MCF 10A (cell line): Measurements from ENCODE around the gene ARHGDIA. TPM values are rescaled to one million over a fixed set of nuclear protein-coding genes. Genes with fewer than 3 reads are reported as not detected.

Experiments used
- BruUV-seq: library from RNA; stranded (reverse); fragments of 400-500 nt; replicated peaks from 2 replicates; lab custom pipeline; 2021; lab: Mats Ljungman, UMichigan
- CTCF ChIA-PET: fragments of 300-600 bp; sonication (Branson Sonifier 250); formaldehyde crosslinking; extraction: SDS; loops from one replicate; lab custom pipeline; 2021; ENCODE audit warnings: antibody characterized with exemption, inconsistent platforms; lab: Yijun Ruan, JAX
- POLR2A ChIA-PET: fragments of 300-600, 350-650 bp; sonication (Branson Sonifier 250); formaldehyde crosslinking; extraction: SDS; loops from one replicate; lab custom pipeline; 2020; ENCODE audit warnings: antibody characterized with exemption, inconsistent platforms; lab: Yijun Ruan, JAX
- DNase-seq: peaks from one replicate; pipeline ENCODE4 v3.0.0-alpha.2; 2018; ENCODE audit not compliant: unreplicated experiment
- H3K27ac Mint-ChIP-seq: one replicate; pipeline ENCODE4 v1.8.0; 2022; ENCODE audit warnings: mild to moderate bottlenecking, low read depth, mixed read lengths; ENCODE audit not compliant: unreplicated experiment
- H3K27me3 Mint-ChIP-seq: one replicate; pipeline ENCODE4 v1.8.0; 2022; ENCODE audit warnings: mixed read lengths; ENCODE audit not compliant: insufficient read depth, unreplicated experiment
- H3K36me3 Mint-ChIP-seq: one replicate; pipeline ENCODE4 v1.8.0; 2022; ENCODE audit warnings: mild to moderate bottlenecking, moderate library complexity, mixed read lengths; ENCODE audit not compliant: insufficient read depth, unreplicated experiment
- H3K4me1 Mint-ChIP-seq: one replicate; pipeline ENCODE4 v1.8.0; 2022; ENCODE audit warnings: mixed read lengths; ENCODE audit not compliant: insufficient read depth, unreplicated experiment
- H3K4me3 Mint-ChIP-seq: one replicate; pipeline ENCODE4 v1.8.0; 2022; ENCODE audit warnings: mild to moderate bottlenecking, moderate library complexity, mixed read lengths; ENCODE audit not compliant: unreplicated experiment
- H3K9me3 Mint-ChIP-seq: one replicate; pipeline ENCODE4 v1.8.0; 2022; ENCODE audit warnings: mixed read lengths; ENCODE audit not compliant: unreplicated experiment
- CTCF ChIP-seq: fragments of 200-600 bp; IDR thresholded peaks from one replicate; pipeline ENCODE4 v1.8.0; 2022; ENCODE audit warnings: antibody characterized with exemption, mild to moderate bottlenecking; ENCODE audit not compliant: unreplicated experiment
- intact Hi-C: fragments of 100-400 bp; cut with micrococcal nuclease; formaldehyde crosslinking; loops from 2 replicates; pipeline ENCODE4 v1.14.1; 2022
- total RNA-seq: library from RNA; stranded (reverse); gene quantifications from 2 replicates; pipeline ENCODE4 v1.2.3, GENCODE V29; 2022

Gene ARHGDIA
- total RNA-seq, 1 experiment from 2014 or later, result 271 TPM

GRCh38 chr17:81901167-81902022 is 30.3 kb upstream of the ARHGDIA start:
- no TSS peak for BruUV-seq
- peaks cover 41% of the 10 kb centered on the region for H3K36me3 Mint-ChIP-seq
- H3K27me3 Mint-ChIP-seq, result no peaks in the 10 kb centered on the region
- DNase-seq, result no peak
- no peak overlapping the region for H3K4me3 Mint-ChIP-seq
- H3K27ac Mint-ChIP-seq, result peak overlapping the region; percentile 11
- H3K4me1 Mint-ChIP-seq, result peaks cover 16% of the 10 kb centered on the region
- no peaks in the 10 kb centered on the region for H3K9me3 Mint-ChIP-seq
- CTCF ChIA-PET, result no interaction called here
- POLR2A ChIA-PET, result interaction anchor here (0.8 to 1.3 kb wide), 3 partner anchors 9 to 389 kb away, joined by 3 read pairs; no protein-coding TSS in a partner anchor
- no peak for TF ChIP-seq CTCF
- intact Hi-C loops, result no loop called here

GRCh38 chr17:81900181-81900820 is 29.2 kb upstream of the ARHGDIA start:
- no peak for TF ChIP-seq CTCF
- intact Hi-C loops, result no loop called here
- Mint-ChIP-seq H3K27me3 (no peaks in the 10 kb centered on the region), H3K4me3 (no peak overlapping the region), H3K36me3 (peaks cover 51% of the 10 kb centered on the region), H3K9me3 (no peaks in the 10 kb centered on the region), H3K27ac (no peak overlapping the region), H3K4me1 (peaks cover 16% of the 10 kb centered on the region)
- BruUV-seq, result no TSS peak
- CTCF ChIA-PET, result no interaction called here
- POLR2A ChIA-PET, result interaction anchor here (1.0 to 1.3 kb wide), 2 partner anchors 8 to 10 kb away, joined by 3 read pairs; no protein-coding TSS in a partner anchor
- no peak for DNase-seq

GRCh38 chr17:81899514-81900166 is 28.5 kb upstream of the ARHGDIA start:
- H3K9me3 Mint-ChIP-seq, result no peaks in the 10 kb centered on the region
- ChIA-PET CTCF (no interaction called here), POLR2A (interaction anchor here (0.7 to 2.5 kb wide), 6 partner anchors 8 to 30 kb away, joined by 3 to 14 read pairs (median 4); no protein-coding TSS in a partner anchor)
- TF ChIP-seq CTCF, result no peak
- H3K27me3 Mint-ChIP-seq, result no peaks in the 10 kb centered on the region
- no peak overlapping the region for H3K4me3 Mint-ChIP-seq
- intact Hi-C loops, result no loop called here
- H3K36me3 Mint-ChIP-seq, result peaks cover 58% of the 10 kb centered on the region
- H3K27ac Mint-ChIP-seq, result peak overlapping the region; percentile 66
- BruUV-seq, result no TSS peak
- peaks cover 16% of the 10 kb centered on the region for H3K4me1 Mint-ChIP-seq
- DNase-seq, result no peak
